Spinal cord (tissue), 10 donors: ENCODE results near the gene BRINP2. TPM values are rescaled to one million over a fixed set of nuclear protein-coding genes. Genes with fewer than 3 reads are reported as not detected.

ENCODE experiments used
- DNase-seq, 6 donors: peaks; one replicate each; pipeline versions ENCODE4 v3.0.0 to v3.0.0-alpha.2; 2013 to 2015; ENCODE audit warnings: low spot score in 6 of 6, low read depth in 4 of 6
- H3K27ac ChIP-seq: one replicate; pipeline ENCODE4 v1.5.1; 2013; ENCODE audit warnings: low read depth, low read length, control low read depth
- H3K27me3 ChIP-seq: one replicate; pipeline ENCODE4 v1.6.1; 2013; ENCODE audit warnings: low read length; ENCODE audit not compliant: control insufficient read depth, insufficient read depth
- H3K36me3 ChIP-seq: one replicate; pipeline ENCODE4 v1.6.1; 2013; ENCODE audit warnings: low read length; ENCODE audit not compliant: control insufficient read depth, insufficient read depth
- H3K4me1 ChIP-seq: one replicate; pipeline ENCODE4 v1.6.1; 2013; ENCODE audit warnings: low read length; ENCODE audit not compliant: control insufficient read depth, insufficient read depth
- H3K4me3 ChIP-seq: one replicate; pipeline ENCODE4 v1.5.1; 2013; ENCODE audit warnings: low read depth, low read length, control low read depth
- H3K9me3 ChIP-seq: one replicate; pipeline ENCODE4 v1.6.1; 2013; ENCODE audit warnings: low read length; ENCODE audit not compliant: control insufficient read depth, insufficient read depth
- WGBS: methylation state at CpG from one replicate; pipeline ENCODE4 v1.1.5; 2013; ENCODE audit warnings: missing lambda C conversion rate; ENCODE audit not compliant: insufficient coverage; 5-methylcytosine and 5-hydroxymethylcytosine counted together
- polyA plus RNA-seq, 2 donors: library from polyadenylated mRNA; unstranded; fragments of 120-200 nt; gene quantifications; one replicate each; pipeline ENCODE4 v1.2.1, GENCODE V29; 2013; ENCODE audit not compliant: insufficient read length in 2 of 2
- total RNA-seq, 2 donors: library from RNA; depleted of rRNA in 1 of 2; stranded (reverse); fragments of 120-200 nt in 1 of 2; fragments of >200 nt in 1 of 2; gene quantifications; one replicate each; pipeline versions ENCODE4 v1.2.3 to v1.2.4, GENCODE V29; 2013 to 2014
- donor health status: healthy.

BRINP2 gene
- total and polyA plus RNA-seq, 4 donors: 8.2 to 33.8 (median 23.8) TPM

DNA sequence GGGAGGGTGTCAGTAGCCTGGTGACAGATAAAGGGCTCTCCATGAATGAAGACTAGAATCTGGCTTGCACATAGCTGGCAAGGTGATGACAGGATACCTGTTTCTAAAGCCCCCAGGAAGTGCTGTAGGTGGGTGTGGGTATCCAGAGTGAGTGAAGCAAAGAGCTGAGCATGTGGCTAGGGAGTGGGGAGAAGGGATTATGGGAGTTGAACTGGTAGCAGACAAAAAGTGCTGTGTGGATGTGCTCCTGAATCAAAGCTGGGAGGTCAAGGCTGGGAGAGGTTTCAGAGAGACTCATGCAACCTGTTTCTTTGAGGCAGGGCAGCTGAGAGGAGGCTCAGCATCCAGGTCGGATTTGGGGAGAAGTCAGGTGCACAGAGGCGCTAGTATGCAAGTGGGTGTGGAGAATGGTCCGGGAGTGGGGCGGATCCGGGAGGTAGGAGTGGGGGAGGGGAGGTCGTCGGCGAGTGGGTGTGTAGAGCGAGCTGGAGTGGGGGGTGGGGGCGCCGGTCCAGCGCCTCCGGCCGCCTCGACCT lies 6.8 kb upstream of the BRINP2 start:
- H3K27ac ChIP-seq: peak overlapping the region; percentile 74
- DNase-seq: peak in 2 of 6 donors; percentile 76 to 86
- no peaks in the 10 kb centered on the region for H3K9me3 ChIP-seq
- peaks cover 7% of the 10 kb centered on the region for H3K4me1 ChIP-seq
- peaks cover 2% of the 10 kb centered on the region for H3K27me3 ChIP-seq
- H3K36me3 ChIP-seq: no peaks in the 10 kb centered on the region
- WGBS: 0% methylated on average over 15 of the region's 15 CpGs
- H3K4me3 ChIP-seq: peak overlapping the region; percentile 56

DNA sequence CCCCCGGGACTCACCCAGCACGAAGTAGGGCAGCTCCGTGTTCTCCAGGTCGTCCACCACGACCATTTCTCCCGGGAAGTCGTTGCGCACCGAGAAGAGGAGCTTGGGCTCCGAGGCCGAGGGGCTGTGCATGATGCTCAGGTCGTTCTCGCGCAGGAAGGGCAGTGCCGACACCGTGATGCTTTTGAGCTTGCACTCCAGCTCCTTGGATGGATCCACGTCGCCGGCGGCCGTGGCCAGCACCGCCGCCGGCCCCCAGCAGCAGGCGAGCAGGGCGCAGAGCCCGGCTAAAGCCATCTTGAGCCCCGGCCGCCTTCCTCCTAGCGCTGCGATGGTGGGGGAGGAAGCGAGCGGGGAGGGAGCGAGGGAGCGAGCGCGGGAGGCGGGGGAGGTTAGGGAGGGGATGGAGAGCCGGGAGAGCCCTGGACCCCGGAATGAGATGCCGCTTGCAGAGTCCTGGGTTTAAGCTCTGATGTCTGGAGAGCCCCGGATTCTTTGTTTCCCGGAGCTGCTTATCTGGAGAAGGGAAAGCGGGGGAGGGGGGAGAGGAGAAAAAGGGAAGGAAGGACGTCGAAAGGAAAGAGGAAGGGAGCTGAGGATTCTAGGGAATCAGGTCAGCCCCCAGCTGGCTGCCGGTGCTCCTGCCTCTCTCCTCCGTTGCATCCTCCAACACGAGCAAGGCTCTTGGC lies 6.2 kb upstream of the BRINP2 start, which contains the start of gene ASTN1:
TSS of gene ASTN1 (minus strand) at position 333 of the 689 bp plus-strand sequence. CDS start at position 297, 36 bp downstream.
- peak in 3 of 6 donors; percentile 70 to 94 (median 90) for DNase-seq
- Histone ChIP-seq H3K27ac (peak within 1 kb of the TSS; percentile 74), H3K9me3 (no peaks in the 10 kb centered on the region), H3K4me1 (peaks cover 7% of the 10 kb centered on the region), H3K36me3 (no peaks in the 10 kb centered on the region), H3K4me3 (peak within 1 kb of the TSS; percentile 56), H3K27me3 (peaks cover 2% of the 10 kb centered on the region)
- WGBS: under 1% methylated on average over 46 of the region's 49 CpGs

DNA sequence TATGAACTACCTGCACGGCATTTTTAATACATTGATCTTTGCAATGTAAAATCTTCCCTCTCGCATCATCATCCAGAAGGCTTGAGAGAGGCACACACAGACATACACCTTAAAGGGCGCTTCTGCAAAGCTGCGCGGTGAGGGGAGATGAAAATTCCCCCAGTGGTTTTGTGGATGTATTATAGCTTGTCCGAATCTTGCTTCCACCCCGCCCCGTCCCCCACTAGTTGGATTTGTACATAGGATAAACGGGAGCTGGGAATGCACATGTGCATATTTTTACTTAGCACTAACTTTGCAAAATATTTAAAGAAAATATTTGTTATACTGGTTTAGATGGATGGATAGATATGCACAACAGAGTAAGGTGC lies 5.7 kb upstream of the BRINP2 start:
- no peaks in the 10 kb centered on the region for H3K36me3 ChIP-seq
- H3K4me1 ChIP-seq: peaks cover 7% of the 10 kb centered on the region
- 0% methylated on average over 1 of the region's 9 CpGs for WGBS
- peak overlapping the region; percentile 74 for H3K27ac ChIP-seq
- peaks cover 4% of the 10 kb centered on the region for H3K27me3 ChIP-seq
- no peak for DNase-seq
- H3K4me3 ChIP-seq: peak overlapping the region; percentile 56
- no peaks in the 10 kb centered on the region for H3K9me3 ChIP-seq

DNA sequence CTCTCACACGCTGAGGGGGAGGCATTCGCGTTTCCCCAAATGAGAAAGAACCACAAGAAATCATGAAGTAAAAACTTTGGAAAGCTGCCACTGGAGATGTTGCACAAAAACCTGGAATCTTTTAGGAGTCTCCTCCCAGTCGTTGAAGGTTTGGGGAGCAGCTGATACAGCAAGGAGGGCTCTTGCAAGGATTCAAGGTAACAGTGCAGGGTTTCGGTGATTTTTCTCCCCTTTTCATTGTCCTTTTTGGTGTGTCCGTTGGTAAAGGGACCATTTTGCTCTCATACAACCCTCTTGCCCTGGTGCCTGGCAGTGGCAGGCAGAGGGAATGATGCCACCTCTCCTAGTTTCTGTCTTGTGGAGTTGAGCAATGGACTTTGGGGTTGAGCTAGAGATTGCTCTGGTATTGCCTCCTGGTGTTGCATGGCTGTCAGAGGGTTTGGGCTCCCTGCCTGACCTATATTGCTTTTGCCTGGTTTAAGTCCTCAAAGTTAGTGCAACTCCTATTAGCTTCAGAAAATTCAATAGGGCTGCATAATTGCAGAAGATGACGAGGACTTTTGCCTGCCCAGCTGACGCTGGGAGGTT lies 872 bp downstream of the BRINP2 start:
- peak in 1 of 6 donors; percentile 23 for DNase-seq
- H3K27me3 ChIP-seq: peaks cover 10% of the 10 kb centered on the region
- peaks cover 12% of the 10 kb centered on the region for H3K4me1 ChIP-seq
- H3K4me3 ChIP-seq: peak overlapping the region; percentile 75
- H3K36me3 ChIP-seq: no peaks in the 10 kb centered on the region
- 15% methylated on average over 6 of the region's 8 CpGs for WGBS
- no peak overlapping the region for H3K27ac ChIP-seq
- no peaks in the 10 kb centered on the region for H3K9me3 ChIP-seq

DNA sequence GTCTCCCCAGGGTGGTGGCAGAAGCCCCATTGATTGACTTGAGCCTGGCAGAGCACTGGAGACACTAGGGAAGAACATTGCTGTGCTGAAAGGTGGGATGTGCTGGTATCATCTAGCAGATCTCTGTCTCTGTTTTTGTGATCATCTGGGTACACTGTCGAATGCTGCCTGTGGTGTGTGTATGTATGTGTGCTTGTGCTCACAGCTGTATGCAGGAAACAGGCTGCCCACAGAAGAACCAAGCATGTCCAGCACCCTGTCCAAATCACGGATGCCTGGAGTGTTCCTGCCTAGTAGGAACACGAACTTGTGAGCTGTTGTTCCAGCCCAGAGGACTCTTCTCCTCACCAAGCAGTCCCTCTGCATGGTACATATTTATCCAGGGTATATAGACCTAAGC lies 1.5 kb downstream of the BRINP2 start:
- WGBS: 42% methylated on average over 3 of the region's 3 CpGs
- Histone ChIP-seq H3K4me3 (peak overlapping the region; percentile 75), H3K4me1 (peaks cover 12% of the 10 kb centered on the region), H3K27me3 (peaks cover 10% of the 10 kb centered on the region), H3K9me3 (no peaks in the 10 kb centered on the region), H3K27ac (no peak overlapping the region), H3K36me3 (no peaks in the 10 kb centered on the region)
- DNase-seq: peak in 2 of 6 donors; percentile 23 to 59

DNA sequence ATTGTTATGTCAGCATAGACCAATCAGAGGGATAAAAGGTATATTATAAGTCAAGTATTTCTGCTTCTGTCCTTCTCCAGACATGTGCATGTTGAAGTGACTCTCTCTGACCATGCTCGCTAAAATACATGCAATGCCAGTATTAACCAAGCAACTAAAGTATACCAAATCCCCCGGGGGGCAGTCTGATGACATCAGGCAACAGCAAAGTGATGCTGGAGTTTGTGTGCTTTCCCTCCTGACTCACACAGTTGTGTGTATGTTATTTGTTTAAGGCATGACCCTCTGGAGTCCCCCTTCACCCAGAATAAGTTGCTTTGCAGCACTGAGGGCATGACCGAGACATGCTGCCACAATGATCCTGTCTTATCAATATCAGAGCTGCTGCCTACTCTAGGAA lies 2.1 kb downstream of the BRINP2 start:
- H3K4me1 ChIP-seq: peaks cover 12% of the 10 kb centered on the region
- peak overlapping the region; percentile 4 for H3K4me3 ChIP-seq
- DNase-seq: peak in 1 of 6 donors; percentile 46
- H3K36me3 ChIP-seq: no peaks in the 10 kb centered on the region
- peaks cover 10% of the 10 kb centered on the region for H3K27me3 ChIP-seq
- WGBS: 60% methylated on average over 1 of the region's 3 CpGs
- no peak overlapping the region for H3K27ac ChIP-seq
- H3K9me3 ChIP-seq: no peaks in the 10 kb centered on the region

DNA sequence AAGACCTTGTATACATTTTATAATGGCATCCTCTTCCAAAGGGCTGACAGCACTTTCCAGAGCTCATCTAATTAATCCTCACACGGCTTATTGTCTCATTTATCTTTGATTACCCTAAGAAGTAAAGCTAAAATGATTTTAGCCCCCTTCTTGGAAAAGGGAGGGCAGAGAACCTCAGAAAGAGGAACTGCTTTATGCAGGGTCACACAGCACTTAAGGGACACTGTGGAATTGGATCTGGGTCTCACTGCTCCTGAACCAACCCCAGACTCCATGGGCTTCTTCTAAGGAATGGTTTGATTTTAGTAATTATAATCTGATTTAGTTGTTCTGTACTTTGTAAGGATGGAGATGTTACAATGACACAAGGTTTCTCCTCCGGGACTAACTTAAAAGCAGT lies 3.2 kb downstream of the BRINP2 start:
- peaks cover 10% of the 10 kb centered on the region for H3K27me3 ChIP-seq
- peaks cover 12% of the 10 kb centered on the region for H3K4me1 ChIP-seq
- no peak overlapping the region for H3K27ac ChIP-seq
- no peaks in the 10 kb centered on the region for H3K9me3 ChIP-seq
- H3K4me3 ChIP-seq: no peak overlapping the region
- no peak for DNase-seq
- 100% methylated on average over 1 of the region's 2 CpGs for WGBS
- no peaks in the 10 kb centered on the region for H3K36me3 ChIP-seq

DNA sequence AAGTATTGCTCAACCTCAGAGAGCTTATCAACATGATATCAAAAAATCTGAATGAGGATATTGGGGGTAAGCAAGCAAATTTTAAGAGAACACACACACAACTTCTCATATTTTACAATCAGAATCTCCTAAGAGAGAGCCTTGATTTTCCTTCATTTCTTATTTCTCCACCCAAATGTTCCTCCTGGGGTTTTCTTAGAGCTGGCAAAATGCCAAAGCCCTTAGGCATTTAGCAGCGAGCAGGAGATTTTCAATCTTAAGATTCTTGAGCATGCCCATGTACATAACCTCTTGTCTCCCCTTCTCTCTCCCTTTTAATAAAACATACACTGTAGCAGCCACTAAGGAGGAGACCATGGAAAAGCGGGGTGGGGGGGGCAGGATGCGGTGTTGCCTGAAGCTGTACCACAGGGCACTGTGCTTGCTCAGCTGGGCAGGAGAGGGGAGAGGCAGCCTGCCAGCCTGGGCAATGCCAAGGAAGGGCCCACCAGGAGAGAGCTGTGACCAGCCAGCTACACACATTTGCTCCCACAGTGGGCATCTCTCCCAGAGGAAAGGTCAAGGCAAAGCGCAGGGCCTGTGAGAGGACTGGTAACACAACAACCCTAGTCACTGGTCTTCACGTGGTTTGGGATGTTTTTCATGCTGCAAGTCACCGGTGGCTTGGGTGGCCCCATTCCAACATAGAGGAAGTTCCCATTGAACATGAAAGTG lies 4.3 kb downstream of the BRINP2 start:
- Histone ChIP-seq H3K4me1 (peaks cover 12% of the 10 kb centered on the region), H3K9me3 (no peaks in the 10 kb centered on the region), H3K27me3 (peaks cover 7% of the 10 kb centered on the region), H3K36me3 (no peaks in the 10 kb centered on the region), H3K27ac (no peak overlapping the region), H3K4me3 (no peak overlapping the region)
- peak in 2 of 6 donors; percentile 48 to 58 for DNase-seq
- WGBS: 39% methylated on average over 5 of the region's 6 CpGs

DNA sequence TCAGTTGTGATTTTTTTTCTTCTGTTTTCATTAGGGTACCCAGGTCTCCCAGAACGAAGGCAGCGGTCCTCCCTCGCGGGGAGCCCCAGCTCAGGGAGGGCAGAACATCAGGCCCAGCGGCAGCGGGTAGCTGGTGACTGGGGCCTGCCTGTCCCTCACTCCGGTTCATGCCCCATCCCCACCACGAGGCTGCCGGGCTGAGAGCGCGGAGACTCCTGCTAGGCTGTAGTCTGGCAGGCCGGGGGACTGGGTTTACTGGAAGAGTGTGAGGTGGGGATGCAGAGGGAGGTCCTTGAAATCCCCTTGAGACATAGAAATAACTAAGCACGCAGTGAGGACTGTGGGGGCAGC lies 10.5 kb downstream of the BRINP2 start:
- WGBS: 11% methylated on average over 8 of the region's 13 CpGs
- Histone ChIP-seq H3K27me3 (peaks cover 3% of the 10 kb centered on the region), H3K36me3 (peaks cover 2% of the 10 kb centered on the region), H3K4me3 (peak overlapping the region; percentile 34), H3K4me1 (peaks cover 9% of the 10 kb centered on the region), H3K9me3 (no peaks in the 10 kb centered on the region), H3K27ac (no peak overlapping the region)
- no peak for DNase-seq
